GM23338 (cell line): ENCODE results near the gene MTREX. TPM values are rescaled to one million over a fixed set of nuclear protein-coding genes. Genes with fewer than 3 reads are reported as not detected.

Experiments
- CREB1 ChIP-seq: fragments of 250-450 bp; sonication (Bioruptor Pico); IDR thresholded peaks from 2 replicates; pipeline ENCODE4 v1.5.0; 2020; ENCODE audit warnings: low read depth, mild to moderate bottlenecking, moderate library complexity
- CTCF ChIP-seq, 2 experiments: fragments of 200-600 bp in 1 of 2; sonication (generic) in 1 of 2; conservative IDR thresholded peaks; 2 replicates each; pipeline versions ENCODE4 v1.5.1 to v1.6.1; 2016 to 2017; ENCODE audit warnings: antibody characterized with exemption in 2 of 2, low read depth in 2 of 2, mild to moderate bottlenecking in 2 of 2, moderate library complexity in 1 of 2
- ETS1 ChIP-seq: IDR thresholded peaks from 2 replicates; pipeline ENCODE4 v1.6.1; 2016; ENCODE audit warnings: antibody characterized with exemption
- EZH2phosphoT487 ChIP-seq: fragments of 200-600 bp; sonication (generic); IDR thresholded peaks from one replicate; pipeline ENCODE4 v1.8.1; 2018; ENCODE audit warnings: antibody characterized with exemption; ENCODE audit not compliant: unreplicated experiment
- POLR2AphosphoS5 ChIP-seq: IDR thresholded peaks from 2 replicates; pipeline ENCODE4 v1.6.1; 2016; ENCODE audit warnings: antibody characterized with exemption, low read depth
- ZNF114 ChIP-seq: fragments of 250-450 bp; sonication (Bioruptor Pico); IDR thresholded peaks from 2 replicates; pipeline ENCODE4 v1.5.0; 2020; ENCODE audit warnings: mild to moderate bottlenecking, moderate library complexity
- ZNF331 ChIP-seq: fragments of 250-450 bp; sonication (Bioruptor Pico); IDR thresholded peaks from 2 replicates; pipeline ENCODE4 v1.5.0; 2020; ENCODE audit warnings: low read depth, mild to moderate bottlenecking, moderate library complexity
- ZNF462 ChIP-seq: fragments of 250-450 bp; sonication (Bioruptor Pico); IDR thresholded peaks from 2 replicates; pipeline ENCODE4 v1.5.0; 2020; ENCODE audit warnings: mild to moderate bottlenecking, moderate library complexity
- polyA plus RNA-seq: library from polyadenylated mRNA; unstranded; fragments of >200 nt; fragmentation: Nextera tagmentation; extraction: Ambion mirVana; gene quantifications from 2 replicates; pipeline ENCODE4 v1.2.1, GENCODE V29; 2016
- total RNA-seq: library from RNA; depleted of rRNA; stranded (reverse); fragments of >200 nt; shearing (Covaris generic); gene quantifications from 2 replicates; pipeline ENCODE4 v1.2.3, GENCODE V29; 2014

Gene MTREX
- total and polyA plus RNA-seq, 2 experiments from 2014 or later: 47.5 to 94.9 TPM

GRCh38 chr5:55319491-55319890, 11.7 kb downstream of the MTREX start (continued):
- TF ChIP-seq ZNF462 (CRISPR knock-in tag): no peak
- no peak for TF ChIP-seq ZNF114 (CRISPR knock-in tag)
- TF ChIP-seq CREB1 (CRISPR knock-in tag): no peak
- TF ChIP-seq ETS1: no peak
- no peak for TF ChIP-seq ZNF331 (CRISPR knock-in tag)
- no peak for TF ChIP-seq EZH2phosphoT487
- TF ChIP-seq POLR2AphosphoS5: no peak
- TF ChIP-seq CTCF (conservative IDR thresholded peaks at IDR 0.05; ENCODE audit: low read depth in 2 of 2): no peak
